ENCODE results near the gene LHFPL6.

Gene LHFPL6

GRCh38 chr13:39405596-39406205, 197.3 kb downstream of the LHFPL6 start:
- no peak for ATAC-seq (ENCODE audit: low read depth)

GRCh38 chr13:39405107-39405506, 197.9 kb downstream of the LHFPL6 start:
- Histone ChIP-seq H3K9me3 (ENCODE audit: severe bottlenecking) (no peaks in the 10 kb centered on the region), H3K4me1 (ENCODE audit: insufficient read depth, poor library complexity, severe bottlenecking) (no peaks in the 10 kb centered on the region), H3K36me3 (ENCODE audit: low read depth) (no peaks in the 10 kb centered on the region), H3K27me3 (ENCODE audit: insufficient read depth, poor library complexity, severe bottlenecking) (no peaks in the 10 kb centered on the region), H3K27ac (ENCODE audit: poor library complexity, severe bottlenecking) (no peak overlapping the region), H3K4me3 (ENCODE audit: severe bottlenecking) (no peak overlapping the region)
- TF ChIP-seq CTCF (IDR thresholded peaks at IDR 0.05; ENCODE audit: poor library complexity, severe bottlenecking) = no peak
- DNase-seq (ENCODE audit: low spot score) (no peak), ATAC-seq (ENCODE audit: low read depth) (no peak)

More at GRCh38 chr13:39405596-39406205, 197.3 kb downstream of the LHFPL6 start:
- H3K27ac ChIP-seq (ENCODE audit: poor library complexity, severe bottlenecking) = no peak overlapping the region
- DNase-seq (ENCODE audit: low spot score) = no peak
- H3K36me3 ChIP-seq (ENCODE audit: low read depth) = no peaks in the 10 kb centered on the region
- no peaks in the 10 kb centered on the region for H3K27me3 ChIP-seq (ENCODE audit: insufficient read depth, poor library complexity, severe bottlenecking)
- H3K9me3 ChIP-seq (ENCODE audit: severe bottlenecking) = no peaks in the 10 kb centered on the region
- H3K4me3 ChIP-seq (ENCODE audit: severe bottlenecking) = no peak overlapping the region
- no peaks in the 10 kb centered on the region for H3K4me1 ChIP-seq (ENCODE audit: insufficient read depth, poor library complexity, severe bottlenecking)
- TF ChIP-seq CTCF (IDR thresholded peaks at IDR 0.05; ENCODE audit: poor library complexity, severe bottlenecking) = no peak

GRCh38 chr13:39403106-39403505, 199.9 kb downstream of the LHFPL6 start:
- DNase-seq (ENCODE audit: low spot score) (no peak), ATAC-seq (ENCODE audit: low read depth) (no peak)
- no peak overlapping the region for H3K4me3 ChIP-seq (ENCODE audit: severe bottlenecking)
- H3K36me3 ChIP-seq (ENCODE audit: low read depth) = no peaks in the 10 kb centered on the region
- no peaks in the 10 kb centered on the region for H3K4me1 ChIP-seq (ENCODE audit: insufficient read depth, poor library complexity, severe bottlenecking)
- no peak overlapping the region for H3K27ac ChIP-seq (ENCODE audit: poor library complexity, severe bottlenecking)
- no peak for TF ChIP-seq CTCF (IDR thresholded peaks at IDR 0.05; ENCODE audit: poor library complexity, severe bottlenecking)
- no peaks in the 10 kb centered on the region for H3K27me3 ChIP-seq (ENCODE audit: insufficient read depth, poor library complexity, severe bottlenecking)
- H3K9me3 ChIP-seq (ENCODE audit: severe bottlenecking) = no peaks in the 10 kb centered on the region

- Histone ChIP-seq H3K27ac (ENCODE audit: poor library complexity, severe bottlenecking) (no peak overlapping the region), H3K4me3 (ENCODE audit: severe bottlenecking) (no peak overlapping the region), H3K36me3 (ENCODE audit: low read depth) (no peaks in the 10 kb centered on the region), H3K9me3 (ENCODE audit: severe bottlenecking) (no peaks in the 10 kb centered on the region), H3K27me3 (ENCODE audit: insufficient read depth, poor library complexity, severe bottlenecking) (no peaks in the 10 kb centered on the region), H3K4me1 (ENCODE audit: insufficient read depth, poor library complexity, severe bottlenecking) (no peaks in the 10 kb centered on the region)
- DNase-seq (ENCODE audit: low spot score) (no peak), ATAC-seq (ENCODE audit: low read depth) (no peak)
- no peak for TF ChIP-seq CTCF (IDR thresholded peaks at IDR 0.05; ENCODE audit: poor library complexity, severe bottlenecking)
These were observed 200.6 kb downstream of the LHFPL6 start for GRCh38 chr13:39402221-39402970.

GRCh38 chr13:39401756-39402155, 201.2 kb downstream of the LHFPL6 start:
- no peak for TF ChIP-seq CTCF (IDR thresholded peaks at IDR 0.05; ENCODE audit: poor library complexity, severe bottlenecking)
- no peaks in the 10 kb centered on the region for H3K36me3 ChIP-seq (ENCODE audit: low read depth)
- no peak overlapping the region for H3K27ac ChIP-seq (ENCODE audit: poor library complexity, severe bottlenecking)
- H3K9me3 ChIP-seq (ENCODE audit: severe bottlenecking) = no peaks in the 10 kb centered on the region
- H3K27me3 ChIP-seq (ENCODE audit: insufficient read depth, poor library complexity, severe bottlenecking) = no peaks in the 10 kb centered on the region
- ATAC-seq (ENCODE audit: low read depth) = no peak
- H3K4me3 ChIP-seq (ENCODE audit: severe bottlenecking) = no peak overlapping the region
- H3K4me1 ChIP-seq (ENCODE audit: insufficient read depth, poor library complexity, severe bottlenecking) = no peaks in the 10 kb centered on the region
- no peak for DNase-seq (ENCODE audit: low spot score)
